Esophagus muscularis mucosa (tissue), 4 donors: ENCODE results near the gene ANKRD22. TPM values are rescaled to one million over a fixed set of nuclear protein-coding genes. Genes with fewer than 3 reads are reported as not detected.

ENCODE experiments used
- DNase-seq: peaks from one replicate; pipeline ENCODE4 v3.0.0-alpha.2; 2017; ENCODE audit errors: extremely low spot score
- H3K27ac ChIP-seq, 4 donors: fragments of 200-600 bp; sonication (generic); replicated peaks in 1 of 4; 1 replicate in 3 of 4; 2 replicates in 1 of 4; pipeline ENCODE4 v1.5.1; 2016 to 2019; ENCODE audit warnings: mild to moderate bottlenecking in 1 of 4
- H3K27me3 ChIP-seq, 4 donors: fragments of 200-600 bp; sonication (generic); one replicate each; pipeline versions ENCODE4 v1.5.1 to v1.6.0; 2016 to 2019
- H3K36me3 ChIP-seq, 4 donors: fragments of 200-600 bp; sonication (generic); one replicate each; pipeline ENCODE4 v1.5.1; 2016 to 2019
- H3K4me1 ChIP-seq, 4 donors: fragments of 200-600 bp; sonication (generic); one replicate each; pipeline ENCODE4 v1.5.1; 2016 to 2019
- H3K4me3 ChIP-seq, 4 donors: fragments of 200-600 bp; sonication (generic); 1 replicate in 2 of 4; 2 replicates in 2 of 4; pipeline ENCODE4 v1.5.1; 2016 to 2019; ENCODE audit warnings: mild to moderate bottlenecking in 4 of 4, moderate library complexity in 1 of 4
- H3K9me3 ChIP-seq, 4 donors: fragments of 200-600 bp; sonication (generic); 1 replicate in 3 of 4; 2 replicates in 1 of 4; pipeline ENCODE4 v1.5.1; 2016 to 2019
- CTCF ChIP-seq, 3 experiments: fragments of 200-600 bp in 2 of 3; fragments of 450-650 bp in 1 of 3; sonication (generic) in 2 of 3; IDR thresholded peaks; one replicate each; pipeline ENCODE4 v1.5.1; 2017 to 2019; ENCODE audit warnings: antibody characterized with exemption in 3 of 3, mild to moderate bottlenecking in 2 of 3, moderate library complexity in 1 of 3
- EP300 ChIP-seq: sonication (generic); formaldehyde crosslinking; IDR thresholded peaks from one replicate; pipeline ENCODE4 v1.6.1; 2017; ENCODE audit warnings: antibody characterized with exemption
- POLR2A ChIP-seq: fragments of 450-650 bp; IDR thresholded peaks from one replicate; pipeline ENCODE4 v1.6.1; 2017; ENCODE audit warnings: antibody characterized with exemption, moderate library complexity, mild to moderate bottlenecking, low read depth
- POLR2AphosphoS5 ChIP-seq, 2 donors: sonication (generic); formaldehyde crosslinking; IDR thresholded peaks; one replicate each; pipeline ENCODE4 v1.6.1; 2017; ENCODE audit warnings: antibody characterized with exemption in 2 of 2
- WGBS: methylation state at CpG from one replicate; pipeline ENCODE4 v1.1.5; 2018; 5-methylcytosine and 5-hydroxymethylcytosine counted together
- intact Hi-C: fragments of 100-400 bp; cut with DNase I; formaldehyde crosslinking; loops from one replicate; pipeline ENCODE4 v1.15.1; 2023
- total RNA-seq, 4 donors: library from RNA; depleted of rRNA; stranded (reverse); fragments of >200 nt; gene quantifications; one replicate each; pipeline versions ENCODE4 v1.1.0 to v1.2.1, GENCODE V29; 2016

The ANKRD22 gene
- total RNA-seq, 4 donors from 2014 or later, result not detected

DNA sequence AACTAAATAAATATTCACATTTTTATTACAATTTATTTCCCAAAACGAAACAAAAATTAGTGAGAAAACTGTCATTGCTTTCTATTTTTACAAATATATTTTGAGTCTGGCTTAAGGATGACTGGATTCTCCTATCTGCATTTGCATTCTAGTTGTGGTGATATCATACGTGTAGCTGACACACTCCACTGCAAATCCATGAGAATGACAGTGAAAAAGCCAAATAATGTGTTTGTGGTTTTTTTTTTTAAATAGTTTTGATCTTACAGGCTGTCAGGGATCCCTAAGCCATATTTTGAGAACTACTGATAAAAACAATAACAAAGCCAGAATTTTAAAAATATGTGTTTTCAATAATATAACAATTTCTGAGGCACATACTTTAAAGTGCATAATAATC lies 22.6 kb upstream of the ANKRD22 start:
- no peak overlapping the region for H3K27ac ChIP-seq
- intact Hi-C loops, result no loop called here
- peaks cover 0 to 4% (median 4%) of the 10 kb centered on the region in 4 donors for H3K4me1 ChIP-seq
- WGBS, result 94% methylated on average over 2 of the region's 2 CpGs
- TF ChIP-seq POLR2A (no peak), CTCF (IDR thresholded peaks at IDR 0.05) (no peak), POLR2AphosphoS5 (IDR thresholded peaks at IDR 0.05) (no peak), EP300 (no peak)
- DNase-seq, result no peak
- H3K36me3 ChIP-seq, result no peaks in the 10 kb centered on the region
- no peaks in the 10 kb centered on the region for H3K27me3 ChIP-seq
- H3K4me3 ChIP-seq, result no peak overlapping the region
- no peaks in the 10 kb centered on the region for H3K9me3 ChIP-seq

GRCh38 chr10:88873757-88874156 lies 22.1 kb upstream of the ANKRD22 start:
- H3K9me3 ChIP-seq, result no peaks in the 10 kb centered on the region
- TF ChIP-seq CTCF (IDR thresholded peaks at IDR 0.05), result no peak
- TF ChIP-seq POLR2A, result no peak
- no peak overlapping the region for H3K27ac ChIP-seq
- no peaks in the 10 kb centered on the region for H3K36me3 ChIP-seq
- no peak for DNase-seq
- H3K4me1 ChIP-seq, result no peaks in the 10 kb centered on the region
- H3K4me3 ChIP-seq, result no peak overlapping the region
- intact Hi-C loops, result no loop called here
- WGBS, result 61% methylated on average over 2 of the region's 2 CpGs
- no peaks in the 10 kb centered on the region for H3K27me3 ChIP-seq

- no peak for DNase-seq
- H3K27me3 ChIP-seq, result no peaks in the 10 kb centered on the region
- H3K36me3 ChIP-seq, result no peaks in the 10 kb centered on the region
- H3K9me3 ChIP-seq, result no peaks in the 10 kb centered on the region
- no peak overlapping the region for H3K4me3 ChIP-seq
- no peaks in the 10 kb centered on the region for H3K4me1 ChIP-seq
- no peak overlapping the region for H3K27ac ChIP-seq
- TF ChIP-seq POLR2A, result no peak
- no peak for TF ChIP-seq CTCF (IDR thresholded peaks at IDR 0.05)
- TF ChIP-seq EP300, result no peak
- TF ChIP-seq POLR2AphosphoS5 (IDR thresholded peaks at IDR 0.05), result no peak
- intact Hi-C loops, result no loop called here
These were observed 18.4 kb upstream of the ANKRD22 start for GRCh38 chr10:88870089-88870488.

DNA sequence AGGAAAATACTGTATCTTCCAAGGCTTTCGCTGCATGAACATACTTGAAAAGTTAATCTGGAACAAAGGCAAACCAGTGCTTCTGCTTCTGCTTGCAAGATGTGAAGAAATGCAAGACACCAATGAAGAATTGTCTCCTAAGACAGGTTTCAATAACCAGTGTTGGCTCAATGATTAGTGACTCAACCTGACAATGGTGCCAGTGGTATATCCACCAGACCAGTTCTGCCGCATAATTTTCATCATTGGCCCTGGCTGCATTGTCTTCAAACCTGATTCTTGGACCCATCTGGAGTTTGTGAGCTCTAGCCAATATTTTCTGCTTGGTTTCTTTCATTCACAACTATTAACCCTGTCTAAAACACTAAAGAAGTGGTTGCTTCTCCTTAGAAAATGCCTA lies 14.8 kb upstream of the ANKRD22 start:
- Histone ChIP-seq H3K4me1 (no peaks in the 10 kb centered on the region), H3K4me3 (no peak overlapping the region), H3K36me3 (no peaks in the 10 kb centered on the region), H3K27ac (no peak overlapping the region), H3K27me3 (no peaks in the 10 kb centered on the region), H3K9me3 (no peaks in the 10 kb centered on the region)
- WGBS, result 94% methylated on average over 2 of the region's 2 CpGs
- intact Hi-C loops, result no loop called here
- TF ChIP-seq POLR2AphosphoS5 (IDR thresholded peaks at IDR 0.05) (no peak), POLR2A (no peak)
- DNase-seq, result no peak

DNA sequence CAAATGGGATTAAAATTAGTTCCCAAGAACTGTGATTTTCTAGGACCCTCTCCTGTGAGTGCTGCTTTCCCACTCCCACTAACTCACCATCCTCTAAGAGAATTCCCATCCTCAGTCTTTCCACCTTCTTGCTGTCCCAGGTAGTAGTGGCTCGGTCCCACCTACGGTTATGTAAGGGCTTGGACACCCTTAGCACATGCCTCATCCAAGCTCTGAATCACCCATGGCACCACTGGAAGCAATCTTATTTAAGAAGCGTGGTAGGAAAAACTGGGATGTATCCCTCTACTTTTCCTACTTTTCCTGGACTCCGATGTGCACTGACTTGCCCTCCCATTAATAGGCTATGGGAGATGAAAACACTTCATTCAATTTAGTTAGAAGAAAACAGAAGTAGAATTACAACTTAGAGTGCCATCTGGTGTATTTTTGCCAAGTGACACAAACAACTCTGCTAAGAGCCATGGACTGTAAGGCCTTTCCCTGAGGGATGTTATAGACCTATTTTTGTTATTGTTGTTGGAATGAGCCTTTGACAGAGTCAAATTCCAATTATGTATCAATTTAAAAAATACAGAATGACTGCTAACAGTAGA lies 13.7 kb upstream of the ANKRD22 start:
- Histone ChIP-seq H3K4me3 (no peak overlapping the region), H3K4me1 (no peaks in the 10 kb centered on the region), H3K27ac (no peak overlapping the region), H3K36me3 (no peaks in the 10 kb centered on the region), H3K27me3 (no peaks in the 10 kb centered on the region), H3K9me3 (no peaks in the 10 kb centered on the region)
- no peak for DNase-seq
- TF ChIP-seq EP300 (no peak), POLR2AphosphoS5 (IDR thresholded peaks at IDR 0.05) (no peak), CTCF (IDR thresholded peaks at IDR 0.05) (no peak), POLR2A (no peak)
- intact Hi-C loops, result no loop called here
- WGBS, result 96% methylated on average over 4 of the region's 4 CpGs
